GM12878 (cell line): Measurements from ENCODE around the gene CIB2. TPM values are rescaled to one million over a fixed set of nuclear protein-coding genes. Genes with fewer than 3 reads are reported as not detected.

Source experiments
- BHLHE40 ChIP-seq, 2 experiments: fragments of 450-650 bp in 1 of 2; IDR thresholded peaks; 2 replicates each; pipeline ENCODE4 v1.6.1; 2011 to 2017; ENCODE audit warnings: low read depth in 2 of 2, borderline replicate concordance in 1 of 2, improper control_type of control experiment in 1 of 2, low read length in 1 of 2, mild to moderate bottlenecking in 1 of 2
- BMI1 ChIP-seq: fragments of 450-650 bp; IDR thresholded peaks from 2 replicates; pipeline ENCODE4 v1.6.1; 2016; ENCODE audit warnings: mild to moderate bottlenecking, moderate library complexity, borderline replicate concordance
- CREB1 ChIP-seq: IDR thresholded peaks from 2 replicates; pipeline ENCODE4 v1.6.1; 2012; ENCODE audit warnings: low read depth, mild to moderate bottlenecking, inconsistent platforms
- CREM ChIP-seq: IDR thresholded peaks from 2 replicates; pipeline ENCODE4 v1.6.1; 2014; ENCODE audit warnings: antibody characterized with exemption, low read depth
- DPF2 ChIP-seq: fragments of 450-650 bp; IDR thresholded peaks from 2 replicates; pipeline ENCODE4 v1.6.1; 2017; ENCODE audit warnings: mild to moderate bottlenecking
- GABPA ChIP-seq: IDR thresholded peaks from 2 replicates; pipeline ENCODE4 v1.6.1; 2014; ENCODE audit warnings: antibody characterized with exemption, low read depth, mild to moderate bottlenecking, inconsistent platforms
- GATAD2B ChIP-seq: fragments of 450-650 bp; conservative IDR thresholded peaks from 2 replicates; pipeline ENCODE4 v1.6.1; 2017; ENCODE audit warnings: low read depth, mild to moderate bottlenecking, moderate library complexity
- MYC ChIP-seq: IDR thresholded peaks from 2 replicates; pipeline ENCODE4 v1.6.1; 2011; ENCODE audit warnings: mild to moderate bottlenecking, low read length, moderate library complexity, inconsistent platforms; ENCODE audit not compliant: insufficient read depth, insufficient replicate concordance, insufficient read length, severe bottlenecking
- RAD21 ChIP-seq: IDR thresholded peaks from 2 replicates; pipeline ENCODE4 v1.6.1; 2011; ENCODE audit warnings: mild to moderate bottlenecking, low read depth, low read length, moderate library complexity; ENCODE audit not compliant: insufficient read depth
- RUNX3 ChIP-seq: IDR thresholded peaks from 2 replicates; pipeline ENCODE4 v1.6.1; 2012; ENCODE audit warnings: low read length, inconsistent platforms
- STAT1 ChIP-seq: fragments of 450-650 bp; conservative IDR thresholded peaks from 2 replicates; pipeline ENCODE4 v1.6.1; 2014; ENCODE audit warnings: antibody characterized with exemption, mild to moderate bottlenecking
- ZBTB4 ChIP-seq: fragments of 450-650 bp; formaldehyde crosslinking; IDR thresholded peaks from 2 replicates; pipeline ENCODE4 v1.4.0; 2022; ENCODE audit warnings: mild to moderate bottlenecking, moderate library complexity
- ZZZ3 ChIP-seq: IDR thresholded peaks from 2 replicates; pipeline ENCODE4 v1.6.1; 2011; ENCODE audit warnings: low read depth; ENCODE audit not compliant: control insufficient read depth, insufficient read length
- polyA plus RNA-seq, 11 experiments: library from polyadenylated mRNA; depleted of rRNA in 4 of 11; unstranded in 6 of 11; stranded (reverse) in 5 of 11; fragments of >200 nt; fragmentation: Nextera tagmentation in 4 of 11; fragmentation: Illumina TruSeq in 1 of 11; extraction: Ambion mirVana in 4 of 11; extraction: Trizol in 1 of 11; gene quantifications; 1 replicate in 1 of 11; 2 replicates in 10 of 11; pipeline versions ENCODE4 v1.2.1 to v1.2.3, GENCODE V29; 2011 to 2016; ENCODE audit warnings: inconsistent platforms in 2 of 11, missing spikeins in 2 of 11, low read depth in 1 of 11
- total RNA-seq, 4 experiments: library from RNA; depleted of rRNA in 3 of 4; stranded (reverse); fragments of >200 nt in 3 of 4; fragmentation: Illumina TruSeq in 1 of 4; extraction: Trizol in 1 of 4; gene quantifications; 2 replicates each; pipeline versions ENCODE4 v1.2.1 to v1.2.3, GENCODE V29; 2013 to 2021

CIB2 gene
- total and polyA plus RNA-seq, 10 of the 15 experiments (the other 5 are each of a cell fraction or from before 2014, with no cell fraction given) = 0.56 to 12.1 (median 7.1) TPM

- no peak for TF ChIP-seq ZBTB4 (CRISPR knock-in tag)
- no peak for TF ChIP-seq DPF2
- TF ChIP-seq ZZZ3 = no peak
- no peak for TF ChIP-seq GATAD2B
- no peak for TF ChIP-seq CREM
- no peak for TF ChIP-seq GABPA
- TF ChIP-seq RAD21 = no peak
- TF ChIP-seq MYC = no peak
- no peak for TF ChIP-seq BHLHE40 (IDR thresholded peaks at IDR 0.05; ENCODE audit: borderline replicate concordance in 1 of 2, low read depth in 2 of 2, low read length in 1 of 2)
- no peak for TF ChIP-seq STAT1
- TF ChIP-seq BMI1 = no peak
- TF ChIP-seq RUNX3 = no peak
- no peak for TF ChIP-seq CREB1
- TF ChIP-seq, all 136 proteins: peak for 0
Observed at GRCh38 chr15:78064544-78064943, 66.7 kb downstream of the CIB2 start (continued).
